DMS153 treated with DMSO at 0.1 percent for 48 hours (cell line): Measurements from ENCODE around the gene CARMIL3.

Experiments
- DNase-seq: peaks from one replicate; lab custom pipeline; 2025; ENCODE audit not compliant: unreplicated experiment; lab: John Stamatoyannopoulos, UW

CARMIL3 gene

GRCh38 chr14:24062216-24062980 lies 10.6 kb downstream of the CARMIL3 start:
- DNase-seq: no peak

DNA sequence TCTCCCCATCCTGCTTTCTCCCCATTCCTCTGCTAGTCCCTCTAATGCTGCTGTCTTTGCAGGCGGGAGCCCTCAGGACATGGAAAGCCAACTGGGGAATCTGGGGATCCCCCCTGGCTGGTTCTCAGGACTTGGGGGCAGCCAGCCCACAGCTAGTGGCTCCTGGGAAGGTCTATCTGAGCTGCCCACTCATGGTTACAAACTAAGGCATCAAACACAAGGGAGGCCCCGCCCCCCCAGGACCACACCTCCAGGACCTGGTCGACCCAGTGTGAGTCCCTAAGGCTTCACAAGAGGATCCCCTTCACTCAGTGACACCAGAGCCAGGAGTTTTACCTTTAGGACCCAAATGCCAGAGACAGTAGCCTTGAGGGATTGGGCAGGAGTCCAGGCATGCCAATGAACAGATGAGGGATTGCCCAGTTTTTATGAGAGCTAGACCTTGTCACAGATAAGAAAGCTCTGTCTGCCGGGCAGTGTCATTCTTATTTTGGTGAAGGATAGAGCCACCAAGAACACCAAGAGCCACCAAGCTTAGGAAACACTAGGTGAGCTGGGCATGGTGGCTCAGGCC lies 11.5 kb downstream of the CARMIL3 start:
- no peak for DNase-seq

DNA sequence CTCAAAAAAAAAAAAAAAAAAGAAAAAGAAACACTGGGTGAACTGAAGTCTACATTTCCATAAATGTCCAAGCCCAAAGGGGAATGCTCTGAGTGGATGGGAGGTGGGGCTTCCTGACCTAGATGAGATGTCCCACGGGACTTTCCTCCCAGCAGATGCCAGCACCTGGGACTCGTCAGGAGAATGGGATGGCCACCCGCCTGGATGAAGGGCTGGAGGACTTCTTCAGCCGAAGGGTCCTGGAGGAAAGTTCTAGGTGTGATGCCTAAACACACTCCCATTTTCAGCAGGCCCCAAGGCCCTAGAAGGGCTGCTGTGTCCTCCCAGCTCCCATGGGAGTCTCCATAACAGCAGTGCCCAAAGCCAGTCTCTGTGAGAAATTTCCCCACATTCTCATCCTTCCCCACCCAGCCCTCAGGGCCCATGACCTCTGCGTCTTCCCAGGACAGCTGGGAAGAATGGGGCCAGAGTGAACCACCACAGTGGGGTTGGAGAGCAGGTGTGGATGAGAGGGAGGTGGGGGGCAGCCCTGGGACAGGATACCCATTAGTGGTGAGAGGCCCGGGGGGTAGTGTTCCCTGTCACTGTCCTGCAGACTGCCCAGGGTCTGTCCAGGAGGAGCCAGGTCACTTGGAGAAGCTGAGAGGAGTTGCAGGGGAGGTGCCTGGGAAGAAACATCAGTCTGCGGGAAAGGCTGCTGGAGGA lies 12.4 kb downstream of the CARMIL3 start:
- no peak for DNase-seq

- no peak for DNase-seq
Observed at GRCh38 chr14:24064856-24065255, 13.0 kb downstream of the CARMIL3 start.

GRCh38 chr14:24065408-24065807 lies 13.6 kb downstream of the CARMIL3 start:
- no peak for DNase-seq

- no peak for DNase-seq
Observed at GRCh38 chr14:24066496-24067132, 14.8 kb downstream of the CARMIL3 start.

DNA sequence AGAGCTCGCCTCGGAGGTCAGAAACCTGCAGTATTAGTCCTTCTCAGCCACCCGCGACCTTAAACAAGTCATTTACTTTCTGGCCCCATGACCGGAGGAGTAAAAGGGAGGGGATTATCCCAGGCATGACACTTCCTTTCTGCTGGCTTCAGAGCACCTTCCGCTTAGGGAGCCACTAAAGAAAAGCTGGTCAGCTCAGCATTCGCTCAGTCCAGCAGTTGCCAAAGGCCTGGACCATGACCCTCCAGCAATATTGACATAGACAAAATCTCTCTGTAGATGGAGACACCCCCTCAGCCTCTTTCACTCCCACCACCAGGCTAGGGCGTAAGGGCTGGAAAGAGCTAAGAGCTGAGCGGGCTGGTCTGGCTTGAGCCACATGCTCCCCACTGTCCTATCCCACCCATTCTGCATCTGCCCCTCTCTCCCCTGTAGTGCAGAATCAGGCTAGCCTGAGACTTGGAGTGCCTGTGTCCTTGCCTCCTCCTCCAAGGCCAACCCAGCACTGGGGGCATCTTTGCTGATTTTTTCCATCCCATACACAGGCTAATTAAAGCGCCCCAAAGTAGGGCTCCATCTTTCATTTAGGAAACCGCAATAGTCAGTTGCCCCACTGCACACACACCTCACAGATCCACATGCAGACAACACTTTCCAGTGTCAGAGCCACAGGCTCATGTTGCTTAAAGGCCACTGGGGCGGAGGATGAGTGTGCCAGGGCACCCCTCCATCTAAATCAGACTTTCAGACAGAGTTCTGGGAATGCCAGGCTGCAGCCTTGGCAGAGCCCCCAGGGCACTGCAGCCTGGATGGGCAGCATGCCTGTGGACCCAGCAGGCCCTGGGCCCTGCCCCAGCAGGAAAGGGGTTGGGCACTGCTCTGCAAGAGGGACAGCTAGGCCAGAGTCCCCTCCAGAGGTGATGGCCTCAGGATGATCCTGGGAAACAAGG lies 15.6 kb downstream of the CARMIL3 start:
- no peak for DNase-seq

- DNase-seq: no peak
Observed at GRCh38 chr14:24068711-24069410, 17.1 kb downstream of the CARMIL3 start.

DNA sequence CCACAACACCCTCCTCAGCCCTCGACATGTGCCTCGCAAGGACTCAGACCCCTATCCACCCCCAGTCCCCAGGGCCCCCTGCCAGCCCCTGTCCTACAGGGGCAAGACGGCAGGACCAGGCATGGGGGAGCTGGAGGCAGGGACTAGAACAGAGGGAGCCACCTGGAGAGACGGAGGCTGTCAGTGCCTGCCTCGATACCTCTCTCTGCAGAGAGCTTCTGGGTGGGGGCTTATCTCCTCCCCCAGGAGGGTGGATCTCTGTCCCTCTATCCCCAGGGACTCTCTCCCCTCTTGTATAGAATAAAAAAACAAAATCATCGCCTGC lies 17.6 kb downstream of the CARMIL3 start:
- no peak for DNase-seq

DNA sequence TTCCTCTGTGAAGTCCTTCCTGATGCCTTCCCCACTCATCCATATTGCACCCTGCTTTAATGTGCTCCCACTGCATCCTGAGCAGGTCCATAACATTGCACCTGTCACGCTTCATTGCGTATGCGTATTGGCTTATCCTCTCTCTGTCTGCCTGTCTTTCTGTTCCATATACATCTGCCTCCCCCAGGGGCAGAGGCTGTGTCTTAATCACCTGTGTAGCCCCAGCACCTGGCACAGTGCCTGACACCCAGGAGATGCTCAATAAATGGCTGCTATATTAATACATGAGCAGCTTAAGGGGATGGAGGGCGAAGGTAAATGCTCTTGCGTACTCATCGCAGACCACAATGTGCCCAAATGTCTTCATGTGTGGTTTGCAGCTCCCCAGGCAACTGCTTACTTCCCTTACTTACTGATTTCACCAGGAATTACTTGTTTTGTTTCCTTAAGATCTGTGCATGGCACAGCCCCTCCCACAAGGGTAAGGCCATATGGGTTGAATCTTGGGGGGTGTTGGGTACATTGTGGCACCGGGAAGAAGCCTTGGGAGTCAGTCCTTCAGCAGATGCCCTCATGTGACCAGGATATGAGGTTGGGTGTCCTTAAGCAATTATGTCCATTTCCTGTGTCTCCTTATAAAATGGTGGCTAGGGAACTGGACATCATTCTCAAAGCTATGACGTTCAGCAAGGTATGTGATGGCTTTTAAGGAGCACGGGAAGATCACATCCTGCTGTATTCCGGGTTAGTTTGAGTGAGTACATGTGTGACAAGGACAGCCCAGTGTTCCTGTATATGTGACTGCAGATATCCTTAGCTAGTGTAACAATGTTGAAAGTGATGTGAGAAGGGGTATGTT lies 18.7 kb downstream of the CARMIL3 start:
- no peak for DNase-seq

GRCh38 chr14:24071144-24071697 lies 19.4 kb downstream of the CARMIL3 start, which contains the start of gene CPNE6:
Gene CPNE6, plus strand, starts transcription at chr14:24071562. Its CDS starts 1,375 bp downstream, at chr14:24072937.
- DNase-seq: no peak

GRCh38 chr14:24071836-24072430 lies 20.1 kb downstream of the CARMIL3 start:
- no peak for DNase-seq

DNA sequence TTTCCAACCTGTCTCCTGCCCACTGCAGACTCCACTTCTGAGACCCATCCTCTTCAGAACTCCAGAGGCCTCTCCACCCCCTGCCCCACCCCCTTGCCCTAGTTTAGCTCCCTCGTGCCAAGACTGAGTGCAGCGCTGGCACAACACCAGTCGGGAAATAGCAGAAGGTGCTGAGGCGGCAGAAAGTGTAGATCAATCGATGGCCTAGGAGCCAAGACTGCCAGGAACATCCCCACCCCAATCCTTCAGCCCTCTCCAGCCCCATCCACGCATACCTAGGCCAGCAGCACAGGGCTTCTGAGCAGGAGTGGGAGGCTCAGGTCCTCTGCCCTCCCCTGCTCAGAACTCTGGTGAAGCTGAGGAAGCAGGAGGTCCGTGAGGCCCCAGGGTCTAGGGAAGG lies 20.6 kb downstream of the CARMIL3 start:
- no peak for DNase-seq

GRCh38 chr14:24072881-24073877 lies 21.4 kb downstream of the CARMIL3 start:
- DNase-seq: no peak

DNA sequence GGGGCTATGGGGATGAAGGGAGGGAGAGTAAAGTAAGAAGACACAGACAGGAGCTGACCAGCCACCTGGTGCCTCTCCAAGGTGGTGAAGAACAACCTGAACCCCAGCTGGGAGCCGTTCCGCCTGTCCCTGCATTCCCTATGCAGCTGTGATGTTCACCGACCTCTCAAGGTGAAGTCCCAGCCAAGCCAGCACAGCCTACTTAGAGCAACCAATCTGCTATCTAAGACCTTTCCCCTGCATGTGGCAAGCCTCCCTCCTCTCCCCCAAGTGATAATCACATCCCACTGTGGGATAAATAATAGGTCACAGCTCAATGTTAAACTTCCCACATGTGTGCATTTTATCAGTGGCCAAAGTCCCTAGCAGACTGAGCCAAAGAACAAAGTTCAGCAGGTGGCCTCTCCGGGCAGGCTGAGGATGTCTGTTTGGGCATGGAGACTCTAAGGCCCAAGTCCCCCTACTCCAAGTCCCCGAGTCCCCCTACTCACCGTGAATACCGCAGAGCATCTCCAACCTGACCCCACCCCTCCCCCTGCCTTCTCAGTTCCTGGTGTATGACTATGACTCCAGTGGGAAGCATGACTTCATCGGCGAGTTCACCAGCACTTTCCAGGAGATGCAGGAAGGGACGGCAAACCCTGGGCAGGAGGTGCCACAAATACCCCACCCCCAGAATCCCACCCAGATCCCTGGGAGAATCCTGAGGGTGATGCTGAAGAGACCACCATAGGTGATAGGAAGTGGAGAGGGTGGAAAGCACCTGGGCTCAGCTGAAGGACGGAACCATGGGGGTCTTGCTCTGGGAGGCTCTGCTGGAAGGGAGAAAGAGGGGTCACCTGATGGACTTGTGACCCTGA lies 23.0 kb downstream of the CARMIL3 start:
- no peak for DNase-seq
